Skeletal muscle satellite cell (primary cell): ENCODE data around the gene CNOT1. TPM values are rescaled to one million over a fixed set of nuclear protein-coding genes. Genes with fewer than 3 reads are reported as not detected.
"Not testable (repeated sequence)": the region's sequence is repeated elsewhere in the genome, so short reads cannot be mapped to it uniquely, and the experiment has no call there.

Source experiments
- H3K27me3 ChIP-seq: 2 replicates; pipeline ENCODE4 v1.7.0; 2013; ENCODE audit warnings: low read length; ENCODE audit not compliant: control insufficient read depth, insufficient read depth
- H3K36me3 ChIP-seq: 2 replicates; pipeline ENCODE4 v1.7.0; 2013; ENCODE audit warnings: mild to moderate bottlenecking, control low read depth, low read length; ENCODE audit not compliant: insufficient read depth
- H3K4me1 ChIP-seq: 2 replicates; pipeline ENCODE4 v1.7.0; 2013; ENCODE audit warnings: low read length; ENCODE audit not compliant: control insufficient read depth, insufficient read depth
- H3K4me2 ChIP-seq: 2 replicates; pipeline ENCODE4 v1.7.0; 2013; ENCODE audit warnings: mild to moderate bottlenecking, low read length
- H3K4me3 ChIP-seq: 2 replicates; pipeline ENCODE4 v1.7.0; 2013; ENCODE audit warnings: low read length
- H3K9ac ChIP-seq: 2 replicates; pipeline ENCODE4 v1.7.0; 2013; ENCODE audit warnings: mild to moderate bottlenecking, low read depth, low read length, moderate library complexity
- H3K9me3 ChIP-seq: replicated peaks from 2 replicates; pipeline ENCODE4 v1.7.0; 2013; ENCODE audit warnings: mild to moderate bottlenecking, control low read depth, low read length
- total RNA-seq: library from RNA; depleted of rRNA; stranded (reverse); fragments of >200 nt; gene quantifications from 2 replicates; pipeline ENCODE4 v1.2.3, GENCODE V29; 2012; rRNA removed

The CNOT1 gene
- 99.4 and 123 TPM in 2 replicates for total RNA-seq

- Histone ChIP-seq H3K9ac (peak within 1 kb of the TSS; percentile 96), H3K4me1 (peaks cover 11% of the 10 kb centered on the region), H3K27me3 (no peaks in the 10 kb centered on the region), H3K36me3 (no peaks in the 10 kb centered on the region), H3K4me2 (peak within 1 kb of the TSS; percentile 93), H3K4me3 (peak within 1 kb of the TSS; percentile 92), H3K9me3 (no peaks in the 10 kb centered on the region)
Measured at GRCh38 chr16:58629733-58630640, at the start of gene CNOT1. TSS of gene CNOT1 (minus strand) at chr16:58629826. CDS start at chr16:58599337, 30,489 bp downstream.

- Histone ChIP-seq H3K4me3 (no peak overlapping the region), H3K36me3 (peaks cover 50% of the 10 kb centered on the region), H3K27me3 (no peaks in the 10 kb centered on the region)
Measured at GRCh38 chr16:58678716-58679115, 49.1 kb upstream of the CNOT1 start.

GRCh38 chr16:58678269-58678668, 48.6 kb upstream of the CNOT1 start:
- H3K9me3 ChIP-seq, result no peaks in the 10 kb centered on the region
- H3K4me2 ChIP-seq, result no peak overlapping the region
- H3K27me3 ChIP-seq, result no peaks in the 10 kb centered on the region
- peaks cover 2% of the 10 kb centered on the region for H3K4me1 ChIP-seq
- no peak overlapping the region for H3K9ac ChIP-seq
- H3K4me3 ChIP-seq, result no peak overlapping the region
- H3K36me3 ChIP-seq, result peaks cover 50% of the 10 kb centered on the region

More at GRCh38 chr16:58678716-58679115, 49.1 kb upstream of the CNOT1 start:
- Histone ChIP-seq H3K4me1 (peaks cover 6% of the 10 kb centered on the region), H3K9ac (no peak overlapping the region), H3K9me3 (no peaks in the 10 kb centered on the region), H3K4me2 (no peak overlapping the region)

- H3K4me1 ChIP-seq, result no peaks in the 10 kb centered on the region
- peaks cover 56% of the 10 kb centered on the region for H3K36me3 ChIP-seq
- no peaks in the 10 kb centered on the region for H3K27me3 ChIP-seq
- no peak overlapping the region for H3K9ac ChIP-seq
- no peak overlapping the region for H3K4me2 ChIP-seq
- H3K9me3 ChIP-seq, result no peaks in the 10 kb centered on the region
- no peak overlapping the region for H3K4me3 ChIP-seq
Measured at GRCh38 chr16:58670946-58671583, 41.4 kb upstream of the CNOT1 start.

GRCh38 chr16:58670177-58670576, 40.6 kb upstream of the CNOT1 start:
- Histone ChIP-seq H3K9ac (no peak overlapping the region), H3K4me1 (no peaks in the 10 kb centered on the region), H3K9me3 (no peaks in the 10 kb centered on the region), H3K4me2 (no peak overlapping the region), H3K36me3 (peaks cover 48% of the 10 kb centered on the region), H3K4me3 (no peak overlapping the region), H3K27me3 (no peaks in the 10 kb centered on the region)

- Histone ChIP-seq H3K9me3 (no peaks in the 10 kb centered on the region), H3K27me3 (no peaks in the 10 kb centered on the region), H3K4me1 (peaks cover 3% of the 10 kb centered on the region), H3K9ac (no peak overlapping the region), H3K36me3 (peaks cover 15% of the 10 kb centered on the region), H3K4me2 (no peak overlapping the region), H3K4me3 (no peak overlapping the region)
Measured at GRCh38 chr16:58665200-58665599, 35.6 kb upstream of the CNOT1 start.

GRCh38 chr16:58661199-58661830, 31.7 kb upstream of the CNOT1 start:
- Histone ChIP-seq H3K36me3 (peaks cover under 1% of the 10 kb centered on the region), H3K9ac (no peak overlapping the region), H3K27me3 (peaks cover 6% of the 10 kb centered on the region), H3K9me3 (no peaks in the 10 kb centered on the region), H3K4me1 (peaks cover 3% of the 10 kb centered on the region), H3K4me3 (no peak overlapping the region), H3K4me2 (no peak overlapping the region)

- H3K36me3 ChIP-seq, H3K9ac ChIP-seq, H3K4me2 ChIP-seq, H3K9me3 ChIP-seq, H3K27me3 ChIP-seq, H3K4me3 ChIP-seq, H3K4me1 ChIP-seq: not testable (repeated sequence)
Measured at GRCh38 chr16:58659911-58660310, 30.3 kb upstream of the CNOT1 start.

- no peak overlapping the region for H3K9ac ChIP-seq
Measured at GRCh38 chr16:58658796-58659211, 29.2 kb upstream of the CNOT1 start.

GRCh38 chr16:58656899-58657298, 27.3 kb upstream of the CNOT1 start:
- no peak overlapping the region for H3K4me2 ChIP-seq
- H3K4me1 ChIP-seq, result peaks cover 3% of the 10 kb centered on the region
- no peak overlapping the region for H3K4me3 ChIP-seq
- no peaks in the 10 kb centered on the region for H3K36me3 ChIP-seq
- H3K9ac ChIP-seq, result no peak overlapping the region
- H3K27me3 ChIP-seq, result peaks cover 12% of the 10 kb centered on the region
- H3K9me3 ChIP-seq, result no peaks in the 10 kb centered on the region

More at GRCh38 chr16:58658796-58659211, 29.2 kb upstream of the CNOT1 start:
- H3K27me3 ChIP-seq, result peaks cover 12% of the 10 kb centered on the region
- H3K4me1 ChIP-seq, result peaks cover 3% of the 10 kb centered on the region
- no peaks in the 10 kb centered on the region for H3K9me3 ChIP-seq
- no peak overlapping the region for H3K4me3 ChIP-seq
- H3K4me2 ChIP-seq, result no peak overlapping the region
- no peaks in the 10 kb centered on the region for H3K36me3 ChIP-seq

- Histone ChIP-seq H3K4me1 (peaks cover 3% of the 10 kb centered on the region), H3K4me2 (no peak overlapping the region), H3K4me3 (no peak overlapping the region), H3K9me3 (no peaks in the 10 kb centered on the region), H3K36me3 (no peaks in the 10 kb centered on the region), H3K9ac (no peak overlapping the region), H3K27me3 (peaks cover 12% of the 10 kb centered on the region)
Measured at GRCh38 chr16:58655215-58655596, 25.6 kb upstream of the CNOT1 start.
